Keratinocyte (primary cell): ENCODE data around the gene B3GNT9. TPM values are rescaled to one million over a fixed set of nuclear protein-coding genes. Genes with fewer than 3 reads are reported as not detected.

Experiments
- DNase-seq: peaks from one replicate; pipeline ENCODE4 v3.0.0-alpha.2; 2011; ENCODE audit warnings: low read depth, missing footprints, low spot score
- FAIRE-seq: peaks from 2 replicates; lab custom pipeline; 2011; peaks lifted over from hg19 to GRCh38; lab: Jason Lieb, UNC
- H2AFZ ChIP-seq: 2 replicates; pipeline ENCODE4 v1.6.0; 2012; ENCODE audit warnings: low read length, control low read depth, inconsistent platforms; ENCODE audit not compliant: control insufficient read depth
- H3K27ac ChIP-seq: 2 replicates; pipeline ENCODE4 v1.5.1; 2011; ENCODE audit warnings: low read length; ENCODE audit not compliant: control insufficient read depth, insufficient read depth
- H3K27me3 ChIP-seq: 3 replicates; pipeline ENCODE4 v1.6.0; 2011; ENCODE audit warnings: low read length; ENCODE audit not compliant: control insufficient read depth, insufficient read depth; ENCODE audit errors: extremely low read depth
- H3K36me3 ChIP-seq, 2 experiments: 2 replicates in 1 of 2; 3 replicates in 1 of 2; pipeline ENCODE4 v1.5.1; 2011; ENCODE audit warnings: low read length in 2 of 2, mild to moderate bottlenecking in 1 of 2; ENCODE audit not compliant: control insufficient read depth in 2 of 2, insufficient read depth in 2 of 2; ENCODE audit errors: extremely low read depth in 1 of 2
- H3K4me1 ChIP-seq: 3 replicates; pipeline ENCODE4 v1.5.1; 2011; ENCODE audit warnings: low read length; ENCODE audit not compliant: control insufficient read depth, insufficient read depth; ENCODE audit errors: extremely low read depth
- H3K4me2 ChIP-seq: 3 replicates; pipeline ENCODE4 v1.6.0; 2011; ENCODE audit warnings: low read depth, low read length; ENCODE audit not compliant: control insufficient read depth, insufficient read depth; ENCODE audit errors: extremely low read depth
- H3K4me3 ChIP-seq, 3 experiments: fragments of 200-600 bp in 1 of 3; sonication (generic) in 1 of 3; 2 replicates in 2 of 3; 3 replicates in 1 of 3; pipeline ENCODE4 v1.5.1; 2011 to 2016; ENCODE audit warnings: low read length in 3 of 3, mild to moderate bottlenecking in 3 of 3, control low read depth in 2 of 3, inconsistent platforms in 1 of 3, low read depth in 1 of 3, mixed read lengths in 1 of 3, mixed run types in 1 of 3, moderate library complexity in 1 of 3; ENCODE audit not compliant: control insufficient read depth in 2 of 3, insufficient read depth in 2 of 3; ENCODE audit errors: extremely low read depth in 1 of 3
- H3K79me2 ChIP-seq: 2 replicates; pipeline ENCODE4 v1.6.0; 2012; ENCODE audit warnings: low read length; ENCODE audit not compliant: control insufficient read depth, insufficient read depth
- H3K9ac ChIP-seq: 3 replicates; pipeline ENCODE4 v1.6.0; 2011; ENCODE audit warnings: low read length; ENCODE audit not compliant: control insufficient read depth, insufficient read depth; ENCODE audit errors: extremely low read depth
- H3K9me1 ChIP-seq: 3 replicates; pipeline ENCODE4 v1.6.0; 2011; ENCODE audit warnings: low read length; ENCODE audit not compliant: control insufficient read depth, insufficient read depth; ENCODE audit errors: extremely low read depth
- H3K9me3 ChIP-seq: 2 replicates; pipeline ENCODE4 v1.5.1; 2012; ENCODE audit warnings: low read depth, low read length; ENCODE audit not compliant: control insufficient read depth
- H4K20me1 ChIP-seq: 3 replicates; pipeline ENCODE4 v1.6.0; 2011; ENCODE audit warnings: low read length; ENCODE audit not compliant: control insufficient read depth, insufficient read depth; ENCODE audit errors: extremely low read depth
- EZH2 ChIP-seq: IDR thresholded peaks from one replicate; pipeline ENCODE4 v1.6.1; 2012; ENCODE audit warnings: inconsistent platforms, mild to moderate bottlenecking, low read length, moderate library complexity
- dilution Hi-C: fragments of 300-500 bp; cut with MboI; formaldehyde crosslinking; loops from one replicate; pipeline ENCODE4 v1.7.0; 2020; ENCODE audit warnings: low sequenced_read_pairs; ENCODE audit not compliant: extremely low pct_ligation_motif_present
- polyA plus RNA-seq, 5 experiments: library from polyadenylated mRNA; depleted of rRNA in 3 of 5; stranded (reverse) in 3 of 5; stranded (forward) in 1 of 5; unstranded in 1 of 5; fragments of >200 nt; gene quantifications; 1 replicate in 1 of 5; 2 replicates in 3 of 5; 3 replicates in 1 of 5; pipeline versions ENCODE4 v1.2.1 to v1.2.3, GENCODE V29; 2011 to 2012; ENCODE audit warnings: missing spikeins in 2 of 5, low read depth in 1 of 5, low replicate concordance in 1 of 5
- TF ChIP-seq, protein P1 (sequence below), 3 experiments: IDR thresholded peaks in 1 of 3; conservative IDR thresholded peaks in 1 of 3; optimal IDR thresholded peaks in 1 of 3; 2 replicates in 2 of 3; 3 replicates in 1 of 3; pipeline versions ENCODE3 to v1.5.1; 2011; ENCODE audit warnings: low read length in 3 of 3, mild to moderate bottlenecking in 3 of 3, moderate library complexity in 2 of 3, control low read depth in 1 of 3, inconsistent platforms in 1 of 3; ENCODE audit not compliant: insufficient read depth in 2 of 3; ENCODE audit errors: extremely low read depth in 1 of 3

B3GNT9 gene
- polyA plus RNA-seq, 1 donor (not counting 4 experiments of a cell fraction or from before 2014, with no cell fraction given): 2.6 TPM

DNA sequence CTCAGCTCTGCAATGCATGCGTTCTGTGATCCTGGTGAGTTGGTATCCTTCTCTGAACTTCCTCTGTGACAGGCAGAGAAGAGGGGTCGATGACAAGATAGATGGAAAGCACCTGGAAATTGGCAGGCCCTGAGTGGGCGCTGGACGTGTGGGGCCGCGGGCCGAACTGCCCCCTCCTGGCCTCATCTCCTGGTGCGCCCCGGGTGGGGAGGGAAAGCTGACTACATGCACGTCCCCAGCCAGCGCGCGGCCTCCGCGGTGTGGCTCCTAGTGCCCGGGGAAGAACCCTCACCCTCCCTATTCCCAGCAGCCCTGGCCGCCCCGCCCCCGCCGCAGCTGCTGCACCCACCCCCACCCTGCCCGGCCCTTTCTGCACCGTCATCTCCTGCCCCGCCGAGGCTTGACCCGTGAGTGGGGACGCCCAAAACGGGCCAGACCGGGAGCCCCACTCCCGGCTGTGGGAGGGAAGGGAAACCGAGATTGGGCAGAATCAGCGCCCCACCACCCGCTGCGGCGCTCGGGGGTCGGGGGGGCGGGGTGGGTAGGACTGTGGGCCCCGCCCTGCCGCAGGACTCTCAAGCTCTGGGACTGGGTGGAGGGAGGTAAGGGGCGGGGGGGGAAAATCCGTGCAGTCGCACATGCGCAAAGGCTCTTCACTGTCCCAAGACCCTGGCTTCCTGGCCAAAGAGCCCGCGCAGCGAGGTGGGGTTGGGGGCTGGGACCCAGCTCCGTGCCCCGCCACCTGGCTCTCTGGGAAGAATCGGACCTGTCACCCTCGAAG lies 19.6 kb upstream of the B3GNT9 start, which contains the start of gene NOL3:
TSS of gene NOL3 (plus strand) at position 371 of the 781 bp plus-strand sequence.
- H3K4me3 ChIP-seq: peak within 1 kb of the TSS; percentile 40 to 74 (median 62)
- DNase-seq (no peak), FAIRE-seq (no peak)
- H3K27ac ChIP-seq: peak within 1 kb of the TSS; percentile 76
- H3K27me3 ChIP-seq: no peaks in the 10 kb centered on the region
- H2AFZ ChIP-seq: peak within 1 kb of the TSS; percentile 32
- peaks cover 36% of the 10 kb centered on the region for H3K4me1 ChIP-seq
- H3K9me1 ChIP-seq: no peaks in the 10 kb centered on the region
- dilution Hi-C loops: no loop called here
- H3K36me3 ChIP-seq: no peaks in the 10 kb centered on the region
- H4K20me1 ChIP-seq: no peaks in the 10 kb centered on the region
- H3K4me2 ChIP-seq: peak within 1 kb of the TSS; percentile 77
- no peaks in the 10 kb centered on the region for H3K79me2 ChIP-seq
- TF ChIP-seq EZH2: no peak
- TF ChIP-seq, protein P1, sequence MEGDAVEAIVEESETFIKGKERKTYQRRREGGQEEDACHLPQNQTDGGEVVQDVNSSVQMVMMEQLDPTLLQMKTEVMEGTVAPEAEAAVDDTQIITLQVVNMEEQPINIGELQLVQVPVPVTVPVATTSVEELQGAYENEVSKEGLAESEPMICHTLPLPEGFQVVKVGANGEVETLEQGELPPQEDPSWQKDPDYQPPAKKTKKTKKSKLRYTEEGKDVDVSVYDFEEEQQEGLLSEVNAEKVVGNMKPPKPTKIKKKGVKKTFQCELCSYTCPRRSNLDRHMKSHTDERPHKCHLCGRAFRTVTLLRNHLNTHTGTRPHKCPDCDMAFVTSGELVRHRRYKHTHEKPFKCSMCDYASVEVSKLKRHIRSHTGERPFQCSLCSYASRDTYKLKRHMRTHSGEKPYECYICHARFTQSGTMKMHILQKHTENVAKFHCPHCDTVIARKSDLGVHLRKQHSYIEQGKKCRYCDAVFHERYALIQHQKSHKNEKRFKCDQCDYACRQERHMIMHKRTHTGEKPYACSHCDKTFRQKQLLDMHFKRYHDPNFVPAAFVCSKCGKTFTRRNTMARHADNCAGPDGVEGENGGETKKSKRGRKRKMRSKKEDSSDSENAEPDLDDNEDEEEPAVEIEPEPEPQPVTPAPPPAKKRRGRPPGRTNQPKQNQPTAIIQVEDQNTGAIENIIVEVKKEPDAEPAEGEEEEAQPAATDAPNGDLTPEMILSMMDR (optimal IDR thresholded peaks at IDR 0.05 in 1 of 3, IDR thresholded peaks at IDR 0.05 in 1 of 3, conservative IDR thresholded peaks at IDR 0.05 in 1 of 3; ENCODE audit: extremely low read depth in 1 of 3, insufficient read depth in 2 of 3, low read length in 3 of 3): no peak
- no peaks in the 10 kb centered on the region for H3K9me3 ChIP-seq
- peak within 1 kb of the TSS; percentile 77 for H3K9ac ChIP-seq

DNA sequence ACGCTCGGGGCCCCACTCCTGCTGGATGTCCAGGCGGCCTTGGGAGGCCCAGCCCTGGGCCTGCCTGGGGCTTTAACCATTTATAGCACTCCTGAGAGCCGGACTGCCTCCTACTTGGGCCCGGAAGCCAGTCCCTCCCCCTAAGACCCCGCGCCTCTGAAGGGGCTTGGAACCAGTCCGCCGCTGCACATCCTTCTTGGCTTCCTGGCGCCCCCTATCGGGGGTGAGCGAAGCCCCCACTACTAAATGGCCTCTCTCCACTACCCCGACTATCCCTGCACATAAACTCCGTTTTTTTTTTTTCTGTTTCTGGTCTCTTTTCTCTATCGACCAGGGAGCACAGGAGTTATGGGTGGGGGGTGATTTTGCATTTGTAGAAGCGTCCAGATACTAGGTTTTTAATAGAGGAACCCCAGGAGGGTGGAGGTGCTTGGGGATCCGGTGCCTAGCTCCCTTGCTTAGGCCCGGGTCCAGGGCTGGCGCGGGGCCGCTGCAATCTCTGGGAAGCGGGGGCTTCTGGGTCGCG lies 18.9 kb upstream of the B3GNT9 start:
- Histone ChIP-seq H3K9ac (peak overlapping the region; percentile 68), H3K4me1 (peaks cover 34% of the 10 kb centered on the region), H3K9me3 (no peaks in the 10 kb centered on the region), H3K4me2 (peak overlapping the region; percentile 77), H3K27ac (peak overlapping the region; percentile 67), H3K9me1 (no peaks in the 10 kb centered on the region), H3K4me3 (peak overlapping the region; percentile 40 to 74 (median 62)), H3K36me3 (no peaks in the 10 kb centered on the region), H3K79me2 (no peaks in the 10 kb centered on the region), H2AFZ (peak overlapping the region; percentile 32), H4K20me1 (no peaks in the 10 kb centered on the region), H3K27me3 (no peaks in the 10 kb centered on the region)
- TF ChIP-seq, protein P1 (optimal IDR thresholded peaks at IDR 0.05 in 1 of 3, IDR thresholded peaks at IDR 0.05 in 1 of 3, conservative IDR thresholded peaks at IDR 0.05 in 1 of 3; ENCODE audit: extremely low read depth in 1 of 3, insufficient read depth in 2 of 3, low read length in 3 of 3): peak; percentile 45 to 67 (median 49)
- no peak for TF ChIP-seq EZH2
- dilution Hi-C loops: no loop called here
- no peak for FAIRE-seq
- no peak for DNase-seq
